ENCODE data around the gene PDZD2.

Gene PDZD2

GRCh38 chr5:31640573-31640972 is 1.6 kb downstream of the PDZD2 start:
- Histone ChIP-seq H3K4me2 (ENCODE audit: low read length) (no peak overlapping the region), H3K79me2 (no peaks in the 10 kb centered on the region), H3K4me3 (ENCODE audit: low read depth, low read length) (no peak overlapping the region), H3K27me3 (ENCODE audit: control insufficient read depth, insufficient read depth, low read length) (no peaks in the 10 kb centered on the region), H3K36me3 (ENCODE audit: control insufficient read depth, insufficient read depth, low read length) (no peaks in the 10 kb centered on the region), H3K9me3 (ENCODE audit: control insufficient read depth, low read length) (no peaks in the 10 kb centered on the region), H3K27ac (no peak overlapping the region), H3K4me1 (peaks cover 4% of the 10 kb centered on the region), H2AFZ (peak overlapping the region; percentile 77), H3K9ac (no peak overlapping the region)
- TF ChIP-seq, protein P1, sequence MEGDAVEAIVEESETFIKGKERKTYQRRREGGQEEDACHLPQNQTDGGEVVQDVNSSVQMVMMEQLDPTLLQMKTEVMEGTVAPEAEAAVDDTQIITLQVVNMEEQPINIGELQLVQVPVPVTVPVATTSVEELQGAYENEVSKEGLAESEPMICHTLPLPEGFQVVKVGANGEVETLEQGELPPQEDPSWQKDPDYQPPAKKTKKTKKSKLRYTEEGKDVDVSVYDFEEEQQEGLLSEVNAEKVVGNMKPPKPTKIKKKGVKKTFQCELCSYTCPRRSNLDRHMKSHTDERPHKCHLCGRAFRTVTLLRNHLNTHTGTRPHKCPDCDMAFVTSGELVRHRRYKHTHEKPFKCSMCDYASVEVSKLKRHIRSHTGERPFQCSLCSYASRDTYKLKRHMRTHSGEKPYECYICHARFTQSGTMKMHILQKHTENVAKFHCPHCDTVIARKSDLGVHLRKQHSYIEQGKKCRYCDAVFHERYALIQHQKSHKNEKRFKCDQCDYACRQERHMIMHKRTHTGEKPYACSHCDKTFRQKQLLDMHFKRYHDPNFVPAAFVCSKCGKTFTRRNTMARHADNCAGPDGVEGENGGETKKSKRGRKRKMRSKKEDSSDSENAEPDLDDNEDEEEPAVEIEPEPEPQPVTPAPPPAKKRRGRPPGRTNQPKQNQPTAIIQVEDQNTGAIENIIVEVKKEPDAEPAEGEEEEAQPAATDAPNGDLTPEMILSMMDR (IDR thresholded peaks at IDR 0.05) = no peak

GRCh38 chr5:31641059-31641458 is 2.1 kb downstream of the PDZD2 start:
- no peak overlapping the region for H3K27ac ChIP-seq
- H3K4me3 ChIP-seq (ENCODE audit: low read depth, low read length) = no peak overlapping the region
- no peak overlapping the region for H3K9ac ChIP-seq
- no peaks in the 10 kb centered on the region for H3K79me2 ChIP-seq
- H2AFZ ChIP-seq = no peak overlapping the region
- peaks cover 4% of the 10 kb centered on the region for H3K4me1 ChIP-seq
- no peaks in the 10 kb centered on the region for H3K27me3 ChIP-seq (ENCODE audit: control insufficient read depth, insufficient read depth, low read length)
- no peaks in the 10 kb centered on the region for H3K9me3 ChIP-seq (ENCODE audit: control insufficient read depth, low read length)
- H3K4me2 ChIP-seq (ENCODE audit: low read length) = no peak overlapping the region
- H3K36me3 ChIP-seq (ENCODE audit: control insufficient read depth, insufficient read depth, low read length) = no peaks in the 10 kb centered on the region
- TF ChIP-seq, protein P1 (IDR thresholded peaks at IDR 0.05) = no peak

- H3K4me2 ChIP-seq (ENCODE audit: low read length) = no peak overlapping the region
- no peaks in the 10 kb centered on the region for H3K27me3 ChIP-seq (ENCODE audit: control insufficient read depth, insufficient read depth, low read length)
- no peaks in the 10 kb centered on the region for H3K36me3 ChIP-seq (ENCODE audit: control insufficient read depth, insufficient read depth, low read length)
- no peak overlapping the region for H2AFZ ChIP-seq
- no peak overlapping the region for H3K27ac ChIP-seq
- no peak overlapping the region for H3K9ac ChIP-seq
- no peaks in the 10 kb centered on the region for H3K79me2 ChIP-seq
- H3K4me1 ChIP-seq = peaks cover 4% of the 10 kb centered on the region
- H3K4me3 ChIP-seq (ENCODE audit: low read depth, low read length) = no peak overlapping the region
- no peaks in the 10 kb centered on the region for H3K9me3 ChIP-seq (ENCODE audit: control insufficient read depth, low read length)
- TF ChIP-seq, protein P1 (IDR thresholded peaks at IDR 0.05) = no peak
Observed at GRCh38 chr5:31641575-31641974, 2.6 kb downstream of the PDZD2 start.

DNA sequence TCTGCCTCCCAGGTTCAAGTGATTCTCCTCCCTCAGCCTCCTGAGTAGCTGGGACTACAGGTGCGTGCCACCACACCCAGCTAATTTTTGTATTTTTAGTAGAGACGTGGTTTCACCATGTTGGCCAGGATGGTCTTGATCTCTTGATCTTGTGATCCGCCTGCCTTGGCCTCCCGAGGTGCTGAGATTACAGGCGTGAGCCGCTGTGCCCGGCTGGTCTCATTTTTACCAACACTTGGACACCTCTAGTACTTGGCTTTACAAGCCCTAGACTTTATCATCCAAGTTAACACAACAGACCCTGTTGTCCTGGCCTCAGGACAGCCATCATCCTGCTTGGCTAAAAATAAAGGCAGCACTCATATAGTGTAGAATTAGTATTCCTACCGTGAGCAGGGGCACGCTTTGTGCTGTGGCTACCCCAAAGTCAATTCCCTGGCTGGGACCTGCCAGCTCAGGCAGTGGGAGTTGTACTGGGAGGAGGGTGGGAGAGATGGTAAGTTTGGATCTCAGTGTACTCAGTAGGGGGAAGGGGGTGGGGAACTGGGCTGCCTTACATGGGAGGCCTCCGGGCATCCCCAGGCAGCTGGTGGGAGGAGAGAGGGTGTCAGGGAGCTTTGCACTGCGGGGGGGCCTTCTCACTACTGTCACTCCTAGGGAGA is 6.6 kb downstream of the PDZD2 start:
- no peak overlapping the region for H3K27ac ChIP-seq

More for the DNA sequence above, 6.6 kb downstream of the PDZD2 start:
- Histone ChIP-seq H3K4me2 (ENCODE audit: low read length) (no peak overlapping the region), H3K9me3 (ENCODE audit: control insufficient read depth, low read length) (no peaks in the 10 kb centered on the region), H3K79me2 (no peaks in the 10 kb centered on the region), H3K27me3 (ENCODE audit: control insufficient read depth, insufficient read depth, low read length) (no peaks in the 10 kb centered on the region), H3K4me3 (ENCODE audit: low read depth, low read length) (no peak overlapping the region), H3K9ac (no peak overlapping the region), H2AFZ (no peak overlapping the region), H3K4me1 (no peaks in the 10 kb centered on the region), H3K36me3 (ENCODE audit: control insufficient read depth, insufficient read depth, low read length) (no peaks in the 10 kb centered on the region)
- TF ChIP-seq, protein P1 (IDR thresholded peaks at IDR 0.05) = no peak
